Erythroblast (primary cell): ENCODE data around the gene SHB.

Experiments
- GATA1 ChIP-seq: IDR thresholded peaks from 2 replicates; pipeline ENCODE4 v1.6.1; 2011; ENCODE audit warnings: low read depth, mild to moderate bottlenecking, control low read depth, low read length, moderate library complexity
- POLR2A ChIP-seq: IDR thresholded peaks from 2 replicates; pipeline ENCODE4 v1.6.1; 2011; ENCODE audit warnings: mild to moderate bottlenecking, low read length

GRCh38 chr9:38064842-38065368 is 4.1 kb downstream of the SHB start:
- TF ChIP-seq POLR2A (no peak), GATA1 (no peak)
